GM12878 (cell line): ENCODE data around the gene FRS3. TPM values are rescaled to one million over a fixed set of nuclear protein-coding genes. Genes with fewer than 3 reads are reported as not detected.

Experiments
- BHLHE40 ChIP-seq, 2 experiments: fragments of 450-650 bp in 1 of 2; IDR thresholded peaks; 2 replicates each; pipeline ENCODE4 v1.6.1; 2011 to 2017; ENCODE audit warnings: low read depth in 2 of 2, borderline replicate concordance in 1 of 2, improper control_type of control experiment in 1 of 2, low read length in 1 of 2, mild to moderate bottlenecking in 1 of 2
- CBX5 ChIP-seq: sonication (generic); IDR thresholded peaks from 2 replicates; pipeline ENCODE4 v1.6.1; 2016; ENCODE audit warnings: low read depth, moderate library complexity, mild to moderate bottlenecking, inconsistent platforms
- CREM ChIP-seq: IDR thresholded peaks from 2 replicates; pipeline ENCODE4 v1.6.1; 2014; ENCODE audit warnings: antibody characterized with exemption, low read depth
- DPF2 ChIP-seq: fragments of 450-650 bp; IDR thresholded peaks from 2 replicates; pipeline ENCODE4 v1.6.1; 2017; ENCODE audit warnings: mild to moderate bottlenecking
- E2F8 ChIP-seq: fragments of 450-650 bp; IDR thresholded peaks from 2 replicates; pipeline ENCODE4 v1.6.1; 2018; ENCODE audit warnings: mild to moderate bottlenecking, low read depth, moderate library complexity; ENCODE audit not compliant: partially characterized antibody
- HDAC2 ChIP-seq: fragments of 200-600 bp; sonication (generic); IDR thresholded peaks from 2 replicates; pipeline ENCODE4 v1.6.1; 2017
- HSF1 ChIP-seq: fragments of 150-350 bp; IDR thresholded peaks from 2 replicates; pipeline ENCODE4 v1.6.1; 2014; ENCODE audit warnings: mild to moderate bottlenecking, low read depth, low read length
- LARP7 ChIP-seq: fragments of 450-650 bp; IDR thresholded peaks from 2 replicates; pipeline ENCODE4 v1.6.1; 2017; ENCODE audit warnings: mild to moderate bottlenecking
- MAX ChIP-seq: IDR thresholded peaks from 2 replicates; pipeline ENCODE4 v1.6.1; 2012; ENCODE audit warnings: low read depth, low read length, improper control_type of control experiment
- MYC ChIP-seq: IDR thresholded peaks from 2 replicates; pipeline ENCODE4 v1.6.1; 2011; ENCODE audit warnings: mild to moderate bottlenecking, low read length, moderate library complexity, inconsistent platforms; ENCODE audit not compliant: insufficient read depth, insufficient replicate concordance, insufficient read length, severe bottlenecking
- NR2F1 ChIP-seq: fragments of 450-650 bp; conservative IDR thresholded peaks from 2 replicates; pipeline ENCODE4 v1.6.1; 2017; ENCODE audit warnings: mild to moderate bottlenecking
- PKNOX1 ChIP-seq: fragments of 450-650 bp; IDR thresholded peaks from 2 replicates; pipeline ENCODE4 v1.6.1; 2016; ENCODE audit warnings: mild to moderate bottlenecking
- RB1 ChIP-seq: fragments of 450-650 bp; formaldehyde crosslinking; IDR thresholded peaks from 2 replicates; pipeline ENCODE4 v1.6.1; 2017; ENCODE audit warnings: mild to moderate bottlenecking, borderline replicate concordance
- STAT1 ChIP-seq: fragments of 450-650 bp; conservative IDR thresholded peaks from 2 replicates; pipeline ENCODE4 v1.6.1; 2014; ENCODE audit warnings: antibody characterized with exemption, mild to moderate bottlenecking
- TCF3 ChIP-seq: IDR thresholded peaks from 2 replicates; pipeline ENCODE4 v1.6.1; 2012; ENCODE audit warnings: low read depth, mild to moderate bottlenecking, low read length, borderline replicate concordance; ENCODE audit not compliant: insufficient read depth
- ZNF274 ChIP-seq: IDR thresholded peaks from one replicate; pipeline ENCODE4 v1.8.0; 2011; ENCODE audit not compliant: insufficient read length, insufficient read depth
- ZNF384 ChIP-seq: IDR thresholded peaks from 2 replicates; pipeline ENCODE4 v1.6.1; 2012; ENCODE audit warnings: low read depth, mild to moderate bottlenecking, low read length, improper control_type of control experiment, borderline replicate concordance
- polyA plus RNA-seq, 11 experiments: library from polyadenylated mRNA; depleted of rRNA in 4 of 11; unstranded in 6 of 11; stranded (reverse) in 5 of 11; fragments of >200 nt; fragmentation: Nextera tagmentation in 4 of 11; fragmentation: Illumina TruSeq in 1 of 11; extraction: Ambion mirVana in 4 of 11; extraction: Trizol in 1 of 11; gene quantifications; 1 replicate in 1 of 11; 2 replicates in 10 of 11; pipeline versions ENCODE4 v1.2.1 to v1.2.3, GENCODE V29; 2011 to 2016; ENCODE audit warnings: inconsistent platforms in 2 of 11, missing spikeins in 2 of 11, low read depth in 1 of 11
- total RNA-seq, 4 experiments: library from RNA; depleted of rRNA in 3 of 4; stranded (reverse); fragments of >200 nt in 3 of 4; fragmentation: Illumina TruSeq in 1 of 4; extraction: Trizol in 1 of 4; gene quantifications; 2 replicates each; pipeline versions ENCODE4 v1.2.1 to v1.2.3, GENCODE V29; 2013 to 2021
- TF ChIP-seq, protein P1 (sequence below): IDR thresholded peaks from 2 replicates; pipeline ENCODE4 v1.6.1; 2011; ENCODE audit warnings: borderline replicate concordance, low read depth, mild to moderate bottlenecking, moderate library complexity, low read length; ENCODE audit not compliant: insufficient read depth, poor library complexity, severe bottlenecking
- TF ChIP-seq, protein P2 (sequence below): IDR thresholded peaks from 2 replicates; pipeline ENCODE4 v1.6.1; 2012; ENCODE audit warnings: low read length, inconsistent platforms

FRS3 gene
- total and polyA plus RNA-seq, 10 of the 15 experiments (the other 5 are each of a cell fraction or from before 2014, with no cell fraction given), result 0.05 to 3.4 (median 1.5) TPM

DNA sequence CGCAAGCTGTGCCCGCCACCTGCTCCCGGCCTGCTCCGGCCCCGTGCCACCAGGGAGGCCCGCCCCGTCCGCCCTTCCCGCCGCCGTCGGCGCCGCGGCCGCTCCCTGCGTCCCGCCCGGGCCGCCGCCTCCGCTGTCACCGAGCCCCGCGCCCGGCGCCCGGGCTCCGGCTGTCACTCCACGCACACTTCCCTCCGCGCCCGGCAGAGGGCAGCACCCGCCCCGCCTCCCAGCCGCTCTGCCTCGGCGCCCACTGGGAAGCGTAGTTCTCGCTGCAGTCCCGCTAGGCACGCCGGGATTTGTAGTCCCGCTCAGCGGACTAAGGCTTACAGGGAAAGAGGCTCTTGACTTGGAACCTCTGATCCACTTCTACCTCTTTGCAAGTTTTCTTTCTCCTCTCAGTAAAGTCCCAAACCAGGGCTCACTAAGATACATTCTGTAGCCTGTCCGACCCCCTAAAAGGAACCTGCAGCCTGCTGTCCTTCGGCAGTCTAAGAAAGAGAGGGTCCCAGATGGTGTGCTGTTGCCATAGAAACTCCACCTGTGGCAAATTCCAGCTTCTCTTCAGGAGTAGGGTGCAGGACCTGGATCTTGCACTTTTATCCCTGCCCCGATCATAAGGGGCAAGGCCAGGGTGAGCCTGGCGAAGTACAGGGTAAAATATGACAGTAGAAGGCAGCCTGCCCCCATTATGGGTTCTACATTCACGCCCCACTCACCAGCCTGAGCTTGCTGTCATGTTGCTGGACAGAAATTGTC is 44.1 kb downstream of the FRS3 start, which contains the start of gene TFEB (continued):
- TF ChIP-seq, protein P1, sequence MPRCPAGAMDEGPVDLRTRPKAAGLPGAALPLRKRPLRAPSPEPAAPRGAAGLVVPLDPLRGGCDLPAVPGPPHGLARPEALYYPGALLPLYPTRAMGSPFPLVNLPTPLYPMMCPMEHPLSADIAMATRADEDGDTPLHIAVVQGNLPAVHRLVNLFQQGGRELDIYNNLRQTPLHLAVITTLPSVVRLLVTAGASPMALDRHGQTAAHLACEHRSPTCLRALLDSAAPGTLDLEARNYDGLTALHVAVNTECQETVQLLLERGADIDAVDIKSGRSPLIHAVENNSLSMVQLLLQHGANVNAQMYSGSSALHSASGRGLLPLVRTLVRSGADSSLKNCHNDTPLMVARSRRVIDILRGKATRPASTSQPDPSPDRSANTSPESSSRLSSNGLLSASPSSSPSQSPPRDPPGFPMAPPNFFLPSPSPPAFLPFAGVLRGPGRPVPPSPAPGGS, result no peak
- TF ChIP-seq PKNOX1 (peak; percentile 91), NR2F1 (peak; percentile 18; the same call in 1 of the 2 replicates), MAX (peak; percentile 63), ZNF384 (no peak), ZNF274 (no peak), CBX5 (no peak), LARP7 (peak; percentile 96), TCF3 (0 out of 2 replicates have a peak, but pooled peaks have one; percentile 52), BHLHE40 (IDR thresholded peaks at IDR 0.05; ENCODE audit: borderline replicate concordance in 1 of 2, low read depth in 2 of 2, low read length in 1 of 2) (peak; percentile 63 to 68; a peak in 3 of 4 replicates), HDAC2 (no peak), DPF2 (peak; percentile 56; the same call in 1 of the 2 replicates), RB1 (peak; percentile 94), STAT1 (no peak), CREM (peak; percentile 92), E2F8 (no peak), HSF1 (peak; percentile 50; the same call in 1 of the 2 replicates), MYC (no peak)
- TF ChIP-seq, protein P2, sequence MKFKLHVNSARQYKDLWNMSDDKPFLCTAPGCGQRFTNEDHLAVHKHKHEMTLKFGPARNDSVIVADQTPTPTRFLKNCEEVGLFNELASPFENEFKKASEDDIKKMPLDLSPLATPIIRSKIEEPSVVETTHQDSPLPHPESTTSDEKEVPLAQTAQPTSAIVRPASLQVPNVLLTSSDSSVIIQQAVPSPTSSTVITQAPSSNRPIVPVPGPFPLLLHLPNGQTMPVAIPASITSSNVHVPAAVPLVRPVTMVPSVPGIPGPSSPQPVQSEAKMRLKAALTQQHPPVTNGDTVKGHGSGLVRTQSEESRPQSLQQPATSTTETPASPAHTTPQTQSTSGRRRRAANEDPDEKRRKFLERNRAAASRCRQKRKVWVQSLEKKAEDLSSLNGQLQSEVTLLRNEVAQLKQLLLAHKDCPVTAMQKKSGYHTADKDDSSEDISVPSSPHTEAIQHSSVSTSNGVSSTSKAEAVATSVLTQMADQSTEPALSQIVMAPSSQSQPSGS, result no peak
